Measurements from ENCODE around the gene TMEM37. TPM values are rescaled to one million over a fixed set of nuclear protein-coding genes. Genes with fewer than 3 reads are reported as not detected.

Gene TMEM37
- total and polyA plus RNA-seq, 2 of the 13 experiments (the other 11 are each of a cell fraction or from before 2014, with no cell fraction given): 37.7 to 115 TPM

- TF ChIP-seq, protein P1, sequence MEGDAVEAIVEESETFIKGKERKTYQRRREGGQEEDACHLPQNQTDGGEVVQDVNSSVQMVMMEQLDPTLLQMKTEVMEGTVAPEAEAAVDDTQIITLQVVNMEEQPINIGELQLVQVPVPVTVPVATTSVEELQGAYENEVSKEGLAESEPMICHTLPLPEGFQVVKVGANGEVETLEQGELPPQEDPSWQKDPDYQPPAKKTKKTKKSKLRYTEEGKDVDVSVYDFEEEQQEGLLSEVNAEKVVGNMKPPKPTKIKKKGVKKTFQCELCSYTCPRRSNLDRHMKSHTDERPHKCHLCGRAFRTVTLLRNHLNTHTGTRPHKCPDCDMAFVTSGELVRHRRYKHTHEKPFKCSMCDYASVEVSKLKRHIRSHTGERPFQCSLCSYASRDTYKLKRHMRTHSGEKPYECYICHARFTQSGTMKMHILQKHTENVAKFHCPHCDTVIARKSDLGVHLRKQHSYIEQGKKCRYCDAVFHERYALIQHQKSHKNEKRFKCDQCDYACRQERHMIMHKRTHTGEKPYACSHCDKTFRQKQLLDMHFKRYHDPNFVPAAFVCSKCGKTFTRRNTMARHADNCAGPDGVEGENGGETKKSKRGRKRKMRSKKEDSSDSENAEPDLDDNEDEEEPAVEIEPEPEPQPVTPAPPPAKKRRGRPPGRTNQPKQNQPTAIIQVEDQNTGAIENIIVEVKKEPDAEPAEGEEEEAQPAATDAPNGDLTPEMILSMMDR (CRISPR knock-in tag; IDR thresholded peaks at IDR 0.05): peak; percentile 96
- no peak for TF ChIP-seq GABPB1 (CRISPR knock-in tag; IDR thresholded peaks at IDR 0.05)
- TF ChIP-seq THAP11 (CRISPR knock-in tag; IDR thresholded peaks at IDR 0.05): peak; percentile 46; the same call in 1 of the 2 replicates
- TF ChIP-seq, protein P2, sequence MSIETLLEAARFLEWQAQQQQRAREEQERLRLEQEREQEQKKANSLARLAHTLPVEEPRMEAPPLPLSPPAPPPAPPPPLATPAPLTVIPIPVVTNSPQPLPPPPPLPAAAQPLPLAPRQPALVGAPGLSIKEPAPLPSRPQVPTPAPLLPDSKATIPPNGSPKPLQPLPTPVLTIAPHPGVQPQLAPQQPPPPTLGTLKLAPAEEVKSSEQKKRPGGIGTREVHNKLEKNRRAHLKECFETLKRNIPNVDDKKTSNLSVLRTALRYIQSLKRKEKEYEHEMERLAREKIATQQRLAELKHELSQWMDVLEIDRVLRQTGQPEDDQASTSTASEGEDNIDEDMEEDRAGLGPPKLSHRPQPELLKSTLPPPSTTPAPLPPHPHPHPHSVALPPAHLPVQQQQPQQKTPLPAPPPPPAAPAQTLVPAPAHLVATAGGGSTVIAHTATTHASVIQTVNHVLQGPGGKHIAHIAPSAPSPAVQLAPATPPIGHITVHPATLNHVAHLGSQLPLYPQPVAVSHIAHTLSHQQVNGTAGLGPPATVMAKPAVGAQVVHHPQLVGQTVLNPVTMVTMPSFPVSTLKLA (IDR thresholded peaks at IDR 0.05): no peak
- no peak for TF ChIP-seq MAZ (IDR thresholded peaks at IDR 0.05; ENCODE audit: borderline replicate concordance, low read depth, low read length)
- peak; percentile 49; the same call in 1 of the 2 replicates for TF ChIP-seq MAZ (CRISPR knock-in tag; IDR thresholded peaks at IDR 0.05; ENCODE audit: low read depth)
- TF ChIP-seq, protein P3, sequence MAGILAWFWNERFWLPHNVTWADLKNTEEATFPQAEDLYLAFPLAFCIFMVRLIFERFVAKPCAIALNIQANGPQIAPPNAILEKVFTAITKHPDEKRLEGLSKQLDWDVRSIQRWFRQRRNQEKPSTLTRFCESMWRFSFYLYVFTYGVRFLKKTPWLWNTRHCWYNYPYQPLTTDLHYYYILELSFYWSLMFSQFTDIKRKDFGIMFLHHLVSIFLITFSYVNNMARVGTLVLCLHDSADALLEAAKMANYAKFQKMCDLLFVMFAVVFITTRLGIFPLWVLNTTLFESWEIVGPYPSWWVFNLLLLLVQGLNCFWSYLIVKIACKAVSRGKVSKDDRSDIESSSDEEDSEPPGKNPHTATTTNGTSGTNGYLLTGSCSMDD (CRISPR knock-in tag; IDR thresholded peaks at IDR 0.05): no peak
- TF ChIP-seq, protein P4, sequence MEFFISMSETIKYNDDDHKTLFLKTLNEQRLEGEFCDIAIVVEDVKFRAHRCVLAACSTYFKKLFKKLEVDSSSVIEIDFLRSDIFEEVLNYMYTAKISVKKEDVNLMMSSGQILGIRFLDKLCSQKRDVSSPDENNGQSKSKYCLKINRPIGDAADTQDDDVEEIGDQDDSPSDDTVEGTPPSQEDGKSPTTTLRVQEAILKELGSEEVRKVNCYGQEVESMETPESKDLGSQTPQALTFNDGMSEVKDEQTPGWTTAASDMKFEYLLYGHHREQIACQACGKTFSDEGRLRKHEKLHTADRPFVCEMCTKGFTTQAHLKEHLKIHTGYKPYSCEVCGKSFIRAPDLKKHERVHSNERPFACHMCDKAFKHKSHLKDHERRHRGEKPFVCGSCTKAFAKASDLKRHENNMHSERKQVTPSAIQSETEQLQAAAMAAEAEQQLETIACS (CRISPR knock-in tag; IDR thresholded peaks at IDR 0.05): no peak
- no peak for TF ChIP-seq ZNF710 (CRISPR knock-in tag; IDR thresholded peaks at IDR 0.05; ENCODE audit: borderline replicate concordance)
- TF ChIP-seq GATAD2A (CRISPR knock-in tag; IDR thresholded peaks at IDR 0.05): peak; percentile 61; the same call in 1 of the 2 replicates
- TF ChIP-seq ZFP41 (CRISPR knock-in tag; IDR thresholded peaks at IDR 0.05; ENCODE audit: borderline replicate concordance): no peak
- peak; percentile 99 for TF ChIP-seq STAG1 (CRISPR knock-in tag; IDR thresholded peaks at IDR 0.05)
- TF ChIP-seq ZNF337 (CRISPR knock-in tag; IDR thresholded peaks at IDR 0.05; ENCODE audit: borderline replicate concordance, low read depth): peak; percentile 50; the same call in 1 of the 2 replicates
- peak; percentile 28; the same call in 1 of the 2 replicates for TF ChIP-seq SMYD3 (CRISPR knock-in tag; IDR thresholded peaks at IDR 0.05)
- TF ChIP-seq SNAI1 (CRISPR knock-in tag; IDR thresholded peaks at IDR 0.05; ENCODE audit: borderline replicate concordance): no peak
- peak; percentile 81 for TF ChIP-seq ZNF501 (CRISPR knock-in tag; IDR thresholded peaks at IDR 0.05)
- TF ChIP-seq CREM (IDR thresholded peaks at IDR 0.05): no peak
- no peak for TF ChIP-seq CREM (CRISPR knock-in tag; IDR thresholded peaks at IDR 0.05)
- TF ChIP-seq CBX5 (CRISPR knock-in tag; IDR thresholded peaks at IDR 0.05; ENCODE audit: borderline replicate concordance): no peak
- TF ChIP-seq AHR (CRISPR knock-in tag; IDR thresholded peaks at IDR 0.05): no peak
- no peak for TF ChIP-seq SOX6 (IDR thresholded peaks at IDR 0.05)
- peak; percentile 30; the same call in 1 of the 2 replicates for TF ChIP-seq SOX6 (CRISPR knock-in tag; IDR thresholded peaks at IDR 0.05)
- no peak for TF ChIP-seq ZNF3 (CRISPR knock-in tag; IDR thresholded peaks at IDR 0.05)
- TF ChIP-seq ZNF547 (CRISPR knock-in tag; IDR thresholded peaks at IDR 0.05): 0 out of 2 replicates have a peak, but pooled peaks have one; percentile 52
These were observed 24.0 kb upstream of the TMEM37 start (continued) for GRCh38 chr2:119407430-119408220.

Measured in HepG2 (cell line).